ENCODE results near the gene MCF2L2.
"Not testable (repeated sequence)": the region's sequence is repeated elsewhere in the genome, so short reads cannot be mapped to it uniquely, and the experiment has no call there.

MCF2L2 gene

GRCh38 chr3:183428447-183429211, at the start of gene MCF2L2:
TSS of gene MCF2L2 (minus strand) at chr3:183428619. CDS start at chr3:183427977, 642 bp downstream.
- DNase-seq (ENCODE audit: insufficient read length, low spot score) = peak; percentile 77
- FAIRE-seq = no peak

- FAIRE-seq (no peak), DNase-seq (ENCODE audit: insufficient read length, low spot score) (no peak)
Measured at GRCh38 chr3:183477801-183478456, 49.5 kb upstream of the MCF2L2 start.

GRCh38 chr3:183475764-183476162, 47.3 kb upstream of the MCF2L2 start:
- not testable (repeated sequence) for FAIRE-seq; DNase-seq (ENCODE audit: insufficient read length, low spot score)

GRCh38 chr3:183475016-183475763, 46.8 kb upstream of the MCF2L2 start:
- no peak for DNase-seq (ENCODE audit: insufficient read length, low spot score)
- no peak for FAIRE-seq

GRCh38 chr3:183473969-183474368, 45.5 kb upstream of the MCF2L2 start:
- DNase-seq (ENCODE audit: insufficient read length, low spot score) = no peak
- no peak for FAIRE-seq

- FAIRE-seq (no peak), DNase-seq (ENCODE audit: insufficient read length, low spot score) (no peak)
Measured at GRCh38 chr3:183472155-183472554, 43.7 kb upstream of the MCF2L2 start.

GRCh38 chr3:183468424-183468823, 40.0 kb upstream of the MCF2L2 start:
- DNase-seq (ENCODE audit: insufficient read length, low spot score) = no peak
- no peak for FAIRE-seq

- no peak for FAIRE-seq
- no peak for DNase-seq (ENCODE audit: insufficient read length, low spot score)
Measured at GRCh38 chr3:183466575-183466974, 38.2 kb upstream of the MCF2L2 start.

GRCh38 chr3:183465710-183466109, 37.3 kb upstream of the MCF2L2 start:
- not testable (repeated sequence) for DNase-seq (ENCODE audit: insufficient read length, low spot score)

GRCh38 chr3:183464480-183464879, 36.1 kb upstream of the MCF2L2 start:
- DNase-seq (ENCODE audit: insufficient read length, low spot score) (no peak), FAIRE-seq (no peak)

More at GRCh38 chr3:183465710-183466109, 37.3 kb upstream of the MCF2L2 start:
- not testable (repeated sequence) for FAIRE-seq

- DNase-seq (ENCODE audit: insufficient read length, low spot score) = no peak
- FAIRE-seq = no peak
Measured at GRCh38 chr3:183460081-183461055, 31.9 kb upstream of the MCF2L2 start.

GRCh38 chr3:183455089-183455488, 26.7 kb upstream of the MCF2L2 start:
- DNase-seq (ENCODE audit: insufficient read length, low spot score) (no peak), FAIRE-seq (no peak)

GRCh38 chr3:183454064-183454463, 25.6 kb upstream of the MCF2L2 start:
- no peak for DNase-seq (ENCODE audit: insufficient read length, low spot score)
- FAIRE-seq = no peak

GRCh38 chr3:183449791-183450190, 21.4 kb upstream of the MCF2L2 start:
- DNase-seq (ENCODE audit: insufficient read length, low spot score) (no peak), FAIRE-seq (no peak)

GRCh38 chr3:183449391-183449790, 21.0 kb upstream of the MCF2L2 start:
- FAIRE-seq = no peak
- DNase-seq (ENCODE audit: insufficient read length, low spot score) = no peak

- FAIRE-seq (no peak), DNase-seq (ENCODE audit: insufficient read length, low spot score) (no peak)
Measured at GRCh38 chr3:183448369-183449128, 20.1 kb upstream of the MCF2L2 start.

GRCh38 chr3:183447206-183448001, 19.0 kb upstream of the MCF2L2 start:
- peak; percentile 90 for DNase-seq (ENCODE audit: insufficient read length, low spot score)
- peak; percentile 98 for FAIRE-seq

GRCh38 chr3:183446838-183447205, 18.4 kb upstream of the MCF2L2 start:
- no peak for DNase-seq (ENCODE audit: insufficient read length, low spot score)
- FAIRE-seq = no peak

GRCh38 chr3:183444748-183445147, 16.3 kb upstream of the MCF2L2 start:
- no peak for DNase-seq (ENCODE audit: insufficient read length, low spot score)
- FAIRE-seq = no peak
